Fibroblast of peridontal ligament (primary cell): ENCODE results near the gene SIRPB1.
A peak's percentile ranks its signal among the peaks of the same experiment; 100 is the strongest.
"Not testable (repeated sequence)": the region's sequence is repeated elsewhere in the genome, so short reads cannot be mapped to it uniquely, and the experiment has no call there.

Experiments
- DNase-seq: peaks from one replicate; pipeline ENCODE4 v3.0.0-alpha.2; 2010; ENCODE audit errors: extremely low read depth

Gene SIRPB1

GRCh38 chr20:1636621-1637020 is 16.8 kb upstream of the SIRPB1 start:
- DNase-seq, result no peak

- no peak for DNase-seq
Measured at GRCh38 chr20:1635291-1635979, 15.6 kb upstream of the SIRPB1 start.

- DNase-seq, result no peak
Measured at GRCh38 chr20:1633535-1633934, 13.7 kb upstream of the SIRPB1 start.

GRCh38 chr20:1632178-1632577 is 12.4 kb upstream of the SIRPB1 start:
- DNase-seq, result no peak

GRCh38 chr20:1631309-1632151 is 11.7 kb upstream of the SIRPB1 start:
- peak; percentile 8 for DNase-seq

- no peak for DNase-seq
Measured at GRCh38 chr20:1630186-1630585, 10.4 kb upstream of the SIRPB1 start.

- DNase-seq, result no peak
Measured at GRCh38 chr20:1629321-1629720, 9.5 kb upstream of the SIRPB1 start.

GRCh38 chr20:1628621-1629020 is 8.8 kb upstream of the SIRPB1 start:
- DNase-seq, result no peak

GRCh38 chr20:1627200-1627550 is 7.4 kb upstream of the SIRPB1 start:
- no peak for DNase-seq

GRCh38 chr20:1626528-1627199 is 6.9 kb upstream of the SIRPB1 start:
- no peak for DNase-seq

- DNase-seq, result no peak
Measured at GRCh38 chr20:1625083-1625690, 5.4 kb upstream of the SIRPB1 start.

GRCh38 chr20:1623501-1624205 is 3.8 kb upstream of the SIRPB1 start:
- no peak for DNase-seq

GRCh38 chr20:1622450-1622849 is 2.6 kb upstream of the SIRPB1 start:
- no peak for DNase-seq

- DNase-seq, result no peak
Measured at GRCh38 chr20:1621316-1621715, 1.5 kb upstream of the SIRPB1 start.

- DNase-seq, result no peak
Measured at GRCh38 chr20:1618954-1619540, 762 bp downstream of the SIRPB1 start.

- DNase-seq, result no peak
Measured at GRCh38 chr20:1618479-1618878, 1.3 kb downstream of the SIRPB1 start.

- no peak for DNase-seq
Measured at GRCh38 chr20:1616858-1617434, 2.9 kb downstream of the SIRPB1 start.

GRCh38 chr20:1610404-1610803 is 9.4 kb downstream of the SIRPB1 start:
- not testable (repeated sequence) for DNase-seq

GRCh38 chr20:1608678-1609347 is 11.0 kb downstream of the SIRPB1 start:
- not testable (repeated sequence) for DNase-seq

- DNase-seq, result no peak
Measured at GRCh38 chr20:1600736-1601135, 19.1 kb downstream of the SIRPB1 start.
